ENCODE measurements around the gene ZC3H8. TPM values are rescaled to one million over a fixed set of nuclear protein-coding genes. Genes with fewer than 3 reads are reported as not detected.

ZC3H8 gene
- total and polyA plus RNA-seq, 11 donors: 5.1 to 12.2 (median 7.8) TPM

- TF ChIP-seq POLR2A (IDR thresholded peaks at IDR 0.05) (no peak), CTCF (IDR thresholded peaks at IDR 0.05) (no peak)
- Histone ChIP-seq H3K4me1 (no peaks in the 10 kb centered on the region), H3K27ac (no peak overlapping the region), H3K36me3 (no peaks in the 10 kb centered on the region), H3K27me3 (no peaks in the 10 kb centered on the region), H3K9me3 (peaks cover 0 to 14% (median 5%) of the 10 kb centered on the region in 12 donors), H3K4me3 (no peak overlapping the region)
- ATAC-seq (no peak), DNase-seq (no peak)
- intact Hi-C loops (cut with DNase I): no loop called here
These were observed 56.1 kb downstream of the ZC3H8 start for GRCh38 chr2:112198780-112199179.

- H3K27me3 ChIP-seq: no peaks in the 10 kb centered on the region
- DNase-seq: no peak
- no peak for TF ChIP-seq POLR2A (IDR thresholded peaks at IDR 0.05)
- no peak for TF ChIP-seq CTCF (IDR thresholded peaks at IDR 0.05)
- no peak overlapping the region for H3K27ac ChIP-seq
- peaks cover 0 to 4% (median 0%) of the 10 kb centered on the region in 12 donors for H3K9me3 ChIP-seq
- intact Hi-C loops (cut with DNase I): no loop called here
- no peak for ATAC-seq
- 86 to 96% (median 92%) methylated on average over 1 of the region's 1 CpG for WGBS, 4 donors
- no peak overlapping the region for H3K4me3 ChIP-seq
- H3K36me3 ChIP-seq: no peaks in the 10 kb centered on the region
- no peaks in the 10 kb centered on the region for H3K4me1 ChIP-seq
These were observed 57.0 kb downstream of the ZC3H8 start for GRCh38 chr2:112197868-112198267.

- TF ChIP-seq POLR2A (IDR thresholded peaks at IDR 0.05) (no peak), CTCF (IDR thresholded peaks at IDR 0.05) (no peak)
- Histone ChIP-seq H3K36me3 (no peaks in the 10 kb centered on the region), H3K9me3 (no peaks in the 10 kb centered on the region), H3K4me3 (no peak overlapping the region), H3K4me1 (no peaks in the 10 kb centered on the region), H3K27ac (no peak overlapping the region), H3K27me3 (no peaks in the 10 kb centered on the region)
- intact Hi-C loops (cut with DNase I): no loop called here
- DNase-seq (no peak), ATAC-seq (no peak)
These were observed 58.9 kb downstream of the ZC3H8 start for GRCh38 chr2:112195950-112196349.

GRCh38 chr2:112195167-112195766, 59.6 kb downstream of the ZC3H8 start:
- Histone ChIP-seq H3K36me3 (no peaks in the 10 kb centered on the region), H3K27me3 (no peaks in the 10 kb centered on the region), H3K4me1 (no peaks in the 10 kb centered on the region), H3K9me3 (no peaks in the 10 kb centered on the region), H3K4me3 (no peak overlapping the region), H3K27ac (no peak overlapping the region)
- intact Hi-C loops (cut with DNase I): no loop called here
- no peak for ATAC-seq
- no peak for DNase-seq
- TF ChIP-seq POLR2A (IDR thresholded peaks at IDR 0.05): no peak
- TF ChIP-seq CTCF (IDR thresholded peaks at IDR 0.05): no peak
- 89 to 91% (median 90%) methylated on average over 8 of the region's 8 CpGs for WGBS, 4 donors
